OCI-LY7 (cell line): ENCODE results near the gene MBTPS1.

Source experiments
- EZH2phosphoT487 ChIP-seq: fragments of 200-600 bp; sonication (generic); IDR thresholded peaks from 2 replicates; pipeline ENCODE4 v1.6.1; 2018; ENCODE audit warnings: low read depth, borderline replicate concordance, mild to moderate bottlenecking, mixed run types, antibody characterized with exemption, low read length, moderate library complexity, mixed read lengths
- TF ChIP-seq, protein P1 (sequence below): fragments of 200-600 bp; sonication (generic); conservative IDR thresholded peaks from 2 replicates; pipeline ENCODE4 v1.5.1; 2014; ENCODE audit warnings: mild to moderate bottlenecking, antibody characterized with exemption, low read length, moderate library complexity, mixed read lengths

DNA sequence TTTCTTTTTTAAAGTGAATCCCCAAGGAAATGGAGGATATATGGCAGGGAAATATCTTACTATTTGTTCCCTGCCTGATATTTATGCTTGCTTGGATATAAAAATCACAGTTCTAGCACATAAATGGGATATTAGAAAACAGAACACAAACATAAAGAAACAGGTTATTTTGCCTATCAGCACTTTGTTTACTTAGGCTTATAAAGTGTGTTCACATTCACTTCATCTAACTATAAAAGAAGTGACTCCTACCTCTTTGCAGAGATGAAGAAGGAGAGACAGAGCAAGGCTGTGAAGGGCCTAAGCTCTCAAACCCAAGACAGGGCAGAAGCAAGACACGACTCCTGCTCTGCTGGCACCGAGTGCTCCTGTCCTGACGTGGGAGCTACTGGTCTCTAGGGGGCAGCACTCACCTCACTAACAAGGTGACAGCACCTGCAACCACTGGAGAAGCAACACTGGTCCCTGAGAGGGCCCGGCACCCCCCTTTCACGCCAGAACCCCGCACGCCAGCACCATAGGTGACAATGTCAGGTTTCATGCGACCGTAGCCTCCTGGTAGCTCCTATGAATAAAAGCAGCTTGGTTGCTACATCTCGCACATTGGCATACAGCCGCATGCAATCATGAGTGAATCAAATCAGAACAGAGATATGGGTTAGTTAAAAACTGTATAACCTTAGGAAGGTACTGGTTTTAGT lies 32.0 kb downstream of the MBTPS1 start:
- TF ChIP-seq, protein P1, sequence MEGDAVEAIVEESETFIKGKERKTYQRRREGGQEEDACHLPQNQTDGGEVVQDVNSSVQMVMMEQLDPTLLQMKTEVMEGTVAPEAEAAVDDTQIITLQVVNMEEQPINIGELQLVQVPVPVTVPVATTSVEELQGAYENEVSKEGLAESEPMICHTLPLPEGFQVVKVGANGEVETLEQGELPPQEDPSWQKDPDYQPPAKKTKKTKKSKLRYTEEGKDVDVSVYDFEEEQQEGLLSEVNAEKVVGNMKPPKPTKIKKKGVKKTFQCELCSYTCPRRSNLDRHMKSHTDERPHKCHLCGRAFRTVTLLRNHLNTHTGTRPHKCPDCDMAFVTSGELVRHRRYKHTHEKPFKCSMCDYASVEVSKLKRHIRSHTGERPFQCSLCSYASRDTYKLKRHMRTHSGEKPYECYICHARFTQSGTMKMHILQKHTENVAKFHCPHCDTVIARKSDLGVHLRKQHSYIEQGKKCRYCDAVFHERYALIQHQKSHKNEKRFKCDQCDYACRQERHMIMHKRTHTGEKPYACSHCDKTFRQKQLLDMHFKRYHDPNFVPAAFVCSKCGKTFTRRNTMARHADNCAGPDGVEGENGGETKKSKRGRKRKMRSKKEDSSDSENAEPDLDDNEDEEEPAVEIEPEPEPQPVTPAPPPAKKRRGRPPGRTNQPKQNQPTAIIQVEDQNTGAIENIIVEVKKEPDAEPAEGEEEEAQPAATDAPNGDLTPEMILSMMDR, result peak; percentile 94
- TF ChIP-seq EZH2phosphoT487, result no peak
